Cardiac muscle cell (in vitro differentiated cells and primary cell): ENCODE data around the gene PCMTD2. TPM values are rescaled to one million over a fixed set of nuclear protein-coding genes. Genes with fewer than 3 reads are reported as not detected.
A peak's percentile ranks its signal among the peaks of the same experiment; 100 is the strongest.
"Not testable (repeated sequence)": the region's sequence is repeated elsewhere in the genome, so short reads cannot be mapped to it uniquely, and the experiment has no call there.

Experiments used
- DNase-seq, 2 donors: peaks; one replicate each; pipeline versions ENCODE4 v3.0.0 to v3.0.0-alpha.2; 2010 to 2017; ENCODE audit warnings: low read depth in 1 of 2, low spot score in 1 of 2
- H3K27ac ChIP-seq: fragments of 200-600 bp; sonication (generic); 2 replicates; pipeline ENCODE4 v1.5.1; 2016
- H3K27me3 ChIP-seq: fragments of 200-600 bp; sonication (generic); 2 replicates; pipeline ENCODE4 v1.6.0; 2016; ENCODE audit warnings: control low read depth
- H3K36me3 ChIP-seq: fragments of 200-600 bp; sonication (generic); 2 replicates; pipeline ENCODE4 v1.5.1; 2016; ENCODE audit warnings: control low read depth
- H3K4me1 ChIP-seq: fragments of 200-600 bp; sonication (generic); 2 replicates; pipeline ENCODE4 v1.8.1; 2017; ENCODE audit warnings: low read depth, mild to moderate bottlenecking, mixed run types
- H3K4me3 ChIP-seq: fragments of 200-600 bp; sonication (generic); 2 replicates; pipeline ENCODE4 v1.5.1; 2016; ENCODE audit warnings: mild to moderate bottlenecking
- H3K9me3 ChIP-seq: fragments of 200-600 bp; sonication (generic); 2 replicates; pipeline ENCODE4 v1.5.1; 2017; ENCODE audit warnings: low read depth, mild to moderate bottlenecking, control low read depth
- polyA plus RNA-seq: library from polyadenylated mRNA; unstranded; fragments of >200 nt; fragmentation: Nextera tagmentation; extraction: Ambion mirVana; gene quantifications from 2 replicates; pipeline ENCODE4 v1.2.1, GENCODE V29; 2016
- total RNA-seq: library from RNA; depleted of rRNA; stranded (reverse); fragments of >200 nt; gene quantifications from 2 replicates; pipeline ENCODE4 v1.2.3, GENCODE V29; 2016
- TF ChIP-seq, protein P1 (sequence below): IDR thresholded peaks from 2 replicates; pipeline ENCODE4 v1.5.1; 2012; ENCODE audit warnings: low read depth, mild to moderate bottlenecking, low read length

PCMTD2 gene
- total and polyA plus RNA-seq, 2 experiments from 2014 or later, result 50.4 to 186 TPM

- Histone ChIP-seq H3K4me3 (no peak overlapping the region), H3K9me3 (no peaks in the 10 kb centered on the region), H3K27ac (no peak overlapping the region), H3K36me3 (peaks cover 4% of the 10 kb centered on the region), H3K27me3 (no peaks in the 10 kb centered on the region), H3K4me1 (no peaks in the 10 kb centered on the region)
- TF ChIP-seq, protein P1, sequence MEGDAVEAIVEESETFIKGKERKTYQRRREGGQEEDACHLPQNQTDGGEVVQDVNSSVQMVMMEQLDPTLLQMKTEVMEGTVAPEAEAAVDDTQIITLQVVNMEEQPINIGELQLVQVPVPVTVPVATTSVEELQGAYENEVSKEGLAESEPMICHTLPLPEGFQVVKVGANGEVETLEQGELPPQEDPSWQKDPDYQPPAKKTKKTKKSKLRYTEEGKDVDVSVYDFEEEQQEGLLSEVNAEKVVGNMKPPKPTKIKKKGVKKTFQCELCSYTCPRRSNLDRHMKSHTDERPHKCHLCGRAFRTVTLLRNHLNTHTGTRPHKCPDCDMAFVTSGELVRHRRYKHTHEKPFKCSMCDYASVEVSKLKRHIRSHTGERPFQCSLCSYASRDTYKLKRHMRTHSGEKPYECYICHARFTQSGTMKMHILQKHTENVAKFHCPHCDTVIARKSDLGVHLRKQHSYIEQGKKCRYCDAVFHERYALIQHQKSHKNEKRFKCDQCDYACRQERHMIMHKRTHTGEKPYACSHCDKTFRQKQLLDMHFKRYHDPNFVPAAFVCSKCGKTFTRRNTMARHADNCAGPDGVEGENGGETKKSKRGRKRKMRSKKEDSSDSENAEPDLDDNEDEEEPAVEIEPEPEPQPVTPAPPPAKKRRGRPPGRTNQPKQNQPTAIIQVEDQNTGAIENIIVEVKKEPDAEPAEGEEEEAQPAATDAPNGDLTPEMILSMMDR, result no peak
- DNase-seq, result no peak
Measured at GRCh38 chr20:64278317-64278681, 22.8 kb downstream of the PCMTD2 start.

- H3K36me3 ChIP-seq, result no peaks in the 10 kb centered on the region
- TF ChIP-seq, protein P1, result no peak
- no peaks in the 10 kb centered on the region for H3K9me3 ChIP-seq
- no peaks in the 10 kb centered on the region for H3K4me1 ChIP-seq
- DNase-seq, result no peak
- no peak overlapping the region for H3K27ac ChIP-seq
- H3K4me3 ChIP-seq, result no peak overlapping the region
- H3K27me3 ChIP-seq, result no peaks in the 10 kb centered on the region
Measured at GRCh38 chr20:64279826-64280459, 24.4 kb downstream of the PCMTD2 start.

DNA sequence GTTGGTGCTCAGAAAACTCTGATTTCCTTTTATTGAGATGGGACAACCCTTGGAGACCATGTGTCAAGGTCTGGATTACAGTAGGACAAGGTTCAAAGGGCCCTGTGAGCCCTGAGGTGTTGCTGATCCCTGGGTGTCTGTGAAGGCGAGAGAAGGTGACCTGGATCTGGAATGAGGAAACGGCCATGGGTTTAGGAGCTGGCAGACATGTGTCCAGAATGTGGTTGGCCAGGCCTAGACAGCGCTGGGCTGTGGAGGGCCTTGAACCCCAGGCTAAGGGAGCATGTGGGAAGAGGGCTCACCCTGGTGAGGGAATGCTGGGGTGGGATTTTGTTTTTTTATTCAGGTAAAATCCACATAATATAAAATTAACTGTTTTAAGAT is 24.9 kb downstream of the PCMTD2 start:
- Histone ChIP-seq H3K9me3 (no peaks in the 10 kb centered on the region), H3K36me3 (no peaks in the 10 kb centered on the region), H3K4me1 (no peaks in the 10 kb centered on the region), H3K27me3 (no peaks in the 10 kb centered on the region), H3K4me3 (no peak overlapping the region), H3K27ac (no peak overlapping the region)
- TF ChIP-seq, protein P1, result no peak
- DNase-seq, result no peak

- no peaks in the 10 kb centered on the region for H3K36me3 ChIP-seq
- TF ChIP-seq, protein P1, result no peak
- no peak overlapping the region for H3K27ac ChIP-seq
- no peaks in the 10 kb centered on the region for H3K27me3 ChIP-seq
- no peak for DNase-seq
- H3K4me3 ChIP-seq, result no peak overlapping the region
- H3K9me3 ChIP-seq, result no peaks in the 10 kb centered on the region
- no peaks in the 10 kb centered on the region for H3K4me1 ChIP-seq
Measured at GRCh38 chr20:64283646-64284045, 28.1 kb downstream of the PCMTD2 start.

DNA sequence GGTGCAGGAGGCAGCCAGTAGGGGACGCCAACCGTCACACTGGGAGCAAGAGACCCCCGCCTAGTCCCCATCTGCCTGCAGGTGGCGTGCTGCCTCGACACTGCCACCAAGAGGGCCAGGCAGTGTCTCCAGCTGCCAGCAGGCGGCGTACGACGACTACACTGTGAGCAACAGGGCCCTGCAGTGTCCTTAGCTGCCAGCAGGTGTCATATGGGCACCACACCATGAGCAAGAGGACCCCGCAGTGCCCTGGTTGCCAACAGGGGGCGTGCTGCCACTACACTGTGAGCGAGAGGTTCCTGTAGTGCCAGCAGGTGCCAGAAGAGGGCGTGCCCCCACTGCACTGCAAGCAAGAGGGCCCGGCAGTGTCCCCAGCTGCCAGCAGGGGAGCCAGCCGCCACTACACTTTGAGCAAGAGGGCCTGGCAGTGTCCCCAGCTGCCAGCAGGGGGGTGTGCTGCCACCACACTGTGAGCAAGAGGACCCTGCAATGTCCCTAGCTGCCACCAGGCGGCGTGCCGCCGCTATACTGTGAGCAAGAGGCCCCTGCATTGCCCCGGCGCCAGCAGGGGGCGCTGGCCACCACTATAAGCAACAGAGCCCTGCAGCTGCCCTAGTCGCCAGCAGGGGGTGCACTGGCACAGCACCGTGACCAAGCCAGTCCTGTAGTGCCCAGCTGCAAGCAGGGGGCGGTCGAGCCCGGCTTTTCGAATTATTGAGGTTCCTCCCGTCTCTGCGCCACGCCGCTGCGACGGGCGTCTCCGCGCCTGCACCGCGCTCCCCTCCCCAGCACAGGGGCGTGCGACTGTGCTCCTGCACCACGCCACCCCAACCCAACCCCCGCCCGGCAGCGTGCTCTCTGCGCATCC is 30.3 kb downstream of the PCMTD2 start:
- H3K27ac ChIP-seq, H3K9me3 ChIP-seq, H3K4me1 ChIP-seq, H3K36me3 ChIP-seq, H3K27me3 ChIP-seq, H3K4me3 ChIP-seq: not testable (repeated sequence)
- TF ChIP-seq, protein P1, result peak; percentile 64
- peak in 1 of 2 donors; percentile 52 for DNase-seq

GRCh38 chr20:64286447-64287263 is 31.1 kb downstream of the PCMTD2 start:
- H3K27me3 ChIP-seq, H3K4me3 ChIP-seq, H3K36me3 ChIP-seq: not testable (repeated sequence)

DNA sequence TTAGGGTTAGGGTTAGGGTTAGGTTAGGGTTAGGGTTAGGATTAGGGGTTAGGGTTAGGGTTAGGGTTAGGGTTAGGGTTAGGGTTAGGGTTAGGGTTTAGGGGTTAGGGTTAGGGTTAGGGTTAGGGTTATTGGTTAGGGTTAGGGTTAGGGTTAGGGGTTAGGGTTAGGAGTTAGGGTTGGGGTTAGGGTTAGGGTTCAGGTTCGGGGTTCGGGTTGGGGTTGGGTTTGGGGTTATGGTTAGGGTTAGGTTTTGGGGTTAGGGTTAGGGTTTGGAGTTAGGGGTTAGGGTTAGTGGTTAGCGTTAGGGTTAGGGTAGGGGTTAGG is 31.7 kb downstream of the PCMTD2 start:
- H3K9me3 ChIP-seq, H3K27me3 ChIP-seq, H3K4me1 ChIP-seq, H3K4me3 ChIP-seq, H3K36me3 ChIP-seq, H3K27ac ChIP-seq, DNase-seq: not testable (repeated sequence)

More at GRCh38 chr20:64286447-64287263, 31.1 kb downstream of the PCMTD2 start:
- not testable (repeated sequence) for H3K9me3 ChIP-seq, H3K4me1 ChIP-seq, H3K27ac ChIP-seq
- DNase-seq, result peak in 1 of 2 donors; percentile 3

GRCh38 chr20:64292167-64292566 is 36.6 kb downstream of the PCMTD2 start:
- not testable (repeated sequence) for H3K4me1 ChIP-seq, H3K27ac ChIP-seq, H3K4me3 ChIP-seq, DNase-seq, H3K9me3 ChIP-seq, H3K27me3 ChIP-seq, H3K36me3 ChIP-seq
